ENCODE data around the gene MTMR1.

Gene MTMR1

DNA sequence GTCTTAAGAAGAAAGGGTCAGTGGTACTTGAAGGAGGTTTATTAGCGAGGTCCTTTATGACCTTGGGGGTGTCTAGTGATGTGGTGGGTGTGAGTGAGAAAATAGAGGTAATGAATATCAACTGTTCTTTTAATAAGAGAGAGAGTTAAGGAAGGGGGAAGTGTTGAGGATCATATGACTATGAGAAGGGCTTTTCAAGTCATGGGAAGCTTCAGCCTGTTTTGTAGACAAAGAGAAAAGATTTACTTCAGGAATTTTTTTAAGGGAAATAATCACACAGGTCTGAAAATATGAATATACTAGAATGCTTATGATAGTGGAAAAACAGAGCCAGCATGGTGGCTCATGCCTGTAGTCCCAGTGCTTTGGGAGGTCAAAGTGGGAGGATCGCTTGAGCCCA lies 41.3 kb upstream of the MTMR1 start:
- TF ChIP-seq, protein P1, sequence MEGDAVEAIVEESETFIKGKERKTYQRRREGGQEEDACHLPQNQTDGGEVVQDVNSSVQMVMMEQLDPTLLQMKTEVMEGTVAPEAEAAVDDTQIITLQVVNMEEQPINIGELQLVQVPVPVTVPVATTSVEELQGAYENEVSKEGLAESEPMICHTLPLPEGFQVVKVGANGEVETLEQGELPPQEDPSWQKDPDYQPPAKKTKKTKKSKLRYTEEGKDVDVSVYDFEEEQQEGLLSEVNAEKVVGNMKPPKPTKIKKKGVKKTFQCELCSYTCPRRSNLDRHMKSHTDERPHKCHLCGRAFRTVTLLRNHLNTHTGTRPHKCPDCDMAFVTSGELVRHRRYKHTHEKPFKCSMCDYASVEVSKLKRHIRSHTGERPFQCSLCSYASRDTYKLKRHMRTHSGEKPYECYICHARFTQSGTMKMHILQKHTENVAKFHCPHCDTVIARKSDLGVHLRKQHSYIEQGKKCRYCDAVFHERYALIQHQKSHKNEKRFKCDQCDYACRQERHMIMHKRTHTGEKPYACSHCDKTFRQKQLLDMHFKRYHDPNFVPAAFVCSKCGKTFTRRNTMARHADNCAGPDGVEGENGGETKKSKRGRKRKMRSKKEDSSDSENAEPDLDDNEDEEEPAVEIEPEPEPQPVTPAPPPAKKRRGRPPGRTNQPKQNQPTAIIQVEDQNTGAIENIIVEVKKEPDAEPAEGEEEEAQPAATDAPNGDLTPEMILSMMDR (conservative IDR thresholded peaks at IDR 0.05; ENCODE audit: low read depth, low read length): no peak
- no peak overlapping the region for H3K4me3 ChIP-seq (ENCODE audit: low read length)
- DNase-seq (ENCODE audit: low read depth): no peak

DNA sequence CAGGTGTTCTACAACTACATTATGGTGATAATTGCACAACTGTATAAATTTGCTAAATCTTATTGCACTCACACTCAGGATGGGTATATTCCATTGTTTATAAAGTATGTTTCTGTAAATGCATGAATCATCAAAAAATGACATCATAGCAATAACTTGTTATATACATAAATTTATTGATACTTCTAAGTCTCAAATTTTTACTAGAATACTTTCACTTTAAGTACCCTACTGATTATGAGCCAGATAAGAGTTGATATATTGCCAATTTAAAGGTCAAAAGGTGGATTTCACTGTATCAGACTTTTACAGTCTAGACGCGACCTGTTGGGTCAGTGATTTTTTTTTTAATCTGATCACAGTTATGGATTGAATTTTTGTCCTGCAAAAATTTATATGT lies 37.4 kb upstream of the MTMR1 start:
- DNase-seq (ENCODE audit: low read depth): no peak
- TF ChIP-seq, protein P1 (conservative IDR thresholded peaks at IDR 0.05; ENCODE audit: low read depth, low read length): no peak

DNA sequence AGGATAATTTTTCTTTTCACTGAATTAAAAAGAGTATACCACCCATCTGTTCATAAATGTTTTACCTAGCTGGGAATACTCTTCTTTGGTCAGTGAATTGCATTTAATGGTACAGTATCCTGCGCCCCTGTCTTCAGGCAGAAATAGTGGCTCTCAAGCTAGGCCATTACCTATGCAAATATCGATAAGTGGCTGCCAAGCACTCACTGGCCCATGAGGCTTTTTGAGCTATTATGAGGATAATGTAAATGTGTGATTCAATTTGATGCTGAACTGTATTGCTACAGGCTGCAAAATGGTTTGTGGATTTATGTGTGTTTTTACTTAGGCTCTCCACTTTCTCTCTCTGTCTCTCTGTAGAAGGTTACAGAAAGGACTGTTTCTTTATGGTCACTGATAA lies 30.1 kb upstream of the MTMR1 start:
- H3K4me3 ChIP-seq (ENCODE audit: low read length): no peak overlapping the region
- TF ChIP-seq, protein P1 (conservative IDR thresholded peaks at IDR 0.05; ENCODE audit: low read depth, low read length): no peak
- no peak for DNase-seq (ENCODE audit: low read depth)

More for the DNA sequence above, 37.4 kb upstream of the MTMR1 start:
- no peak overlapping the region for H3K4me3 ChIP-seq (ENCODE audit: low read length)

DNA sequence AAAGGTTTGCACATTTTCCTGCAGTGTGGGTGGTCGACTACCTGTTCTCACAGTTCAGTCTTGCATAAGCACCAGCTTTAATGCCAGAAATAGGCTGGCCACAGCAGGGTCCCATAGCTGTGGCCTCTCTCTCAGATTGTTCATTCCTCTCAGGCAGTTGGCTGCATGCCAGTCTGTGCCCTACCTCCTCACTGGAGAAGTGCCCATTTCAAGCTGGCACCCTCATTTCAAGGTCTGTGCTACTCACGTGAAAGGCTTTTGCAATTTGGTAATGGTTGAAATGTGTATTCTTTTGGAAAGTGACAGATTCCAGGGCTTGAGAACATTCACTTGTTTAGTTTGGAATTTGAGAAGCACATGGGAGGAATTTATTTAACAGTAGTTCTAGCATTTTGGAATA lies 28.9 kb upstream of the MTMR1 start:
- TF ChIP-seq, protein P1 (conservative IDR thresholded peaks at IDR 0.05; ENCODE audit: low read depth, low read length): no peak
- no peak overlapping the region for H3K4me3 ChIP-seq (ENCODE audit: low read length)
- DNase-seq (ENCODE audit: low read depth): no peak

DNA sequence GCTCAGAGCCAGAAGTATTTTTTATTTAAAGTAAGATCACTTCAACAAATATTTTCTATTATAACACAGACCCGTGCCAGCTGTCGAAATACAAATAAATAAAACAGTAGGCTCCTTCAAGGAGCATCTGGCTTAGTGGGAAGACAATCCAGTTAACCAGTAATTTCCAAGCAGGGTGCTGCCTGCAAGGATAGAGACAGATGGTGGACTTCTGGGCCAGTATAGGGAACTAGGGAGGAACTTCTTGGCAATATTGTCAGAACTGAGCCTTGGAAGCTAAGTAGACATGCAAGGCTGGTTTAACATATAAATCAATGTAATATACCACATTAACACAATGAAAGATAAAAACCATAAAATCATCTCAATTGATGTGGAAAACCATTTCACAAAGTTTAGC lies 17.0 kb upstream of the MTMR1 start:
- H3K4me3 ChIP-seq (ENCODE audit: low read length): no peak overlapping the region
- TF ChIP-seq, protein P1 (conservative IDR thresholded peaks at IDR 0.05; ENCODE audit: low read depth, low read length): no peak
- DNase-seq (ENCODE audit: low read depth): no peak

DNA sequence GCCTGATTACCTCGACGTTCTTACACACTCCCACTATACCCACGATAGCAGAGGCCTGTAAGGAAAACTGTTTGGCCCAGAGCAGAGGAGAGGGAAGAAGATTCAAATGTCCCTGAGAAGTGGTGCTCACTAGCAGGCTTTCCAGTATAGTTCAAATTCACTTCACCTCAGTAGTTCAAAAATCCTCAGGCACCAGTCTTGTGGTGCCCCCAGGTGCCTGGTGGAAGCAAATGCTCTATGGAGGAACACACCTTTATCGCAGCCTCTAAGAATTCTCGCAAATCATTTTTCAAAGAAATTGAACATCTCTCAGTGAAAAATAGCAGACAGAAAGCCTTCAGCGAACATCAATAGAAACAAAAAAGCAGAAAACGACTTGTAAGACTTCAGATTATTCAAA lies 12.2 kb upstream of the MTMR1 start:
- no peak overlapping the region for H3K4me3 ChIP-seq (ENCODE audit: low read length)
- DNase-seq (ENCODE audit: low read depth): no peak
- TF ChIP-seq, protein P1 (conservative IDR thresholded peaks at IDR 0.05; ENCODE audit: low read depth, low read length): peak; percentile 52

DNA sequence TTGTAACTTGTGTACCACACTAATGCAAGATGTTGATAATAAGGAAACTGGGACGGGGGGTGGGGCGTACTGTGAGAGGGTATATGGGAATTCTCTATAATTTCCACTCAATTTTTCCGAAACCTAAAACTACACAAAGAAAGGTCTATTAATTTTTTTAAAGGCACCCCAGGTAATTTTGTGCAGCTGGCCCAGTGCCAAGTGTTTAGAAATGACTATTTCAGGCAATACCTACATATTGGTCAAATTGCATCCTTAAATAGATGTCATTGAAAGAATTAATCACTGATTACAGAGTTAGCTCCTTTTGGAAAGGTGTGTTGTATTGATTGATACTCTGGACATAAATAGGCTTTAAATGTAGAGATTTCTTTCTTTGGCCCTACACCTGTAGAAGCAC lies 10.1 kb upstream of the MTMR1 start:
- DNase-seq (ENCODE audit: low read depth): no peak
- no peak overlapping the region for H3K4me3 ChIP-seq (ENCODE audit: low read length)
- TF ChIP-seq, protein P1 (conservative IDR thresholded peaks at IDR 0.05; ENCODE audit: low read depth, low read length): no peak
